Glutamatergic neuron (in vitro differentiated cells): ENCODE results near the gene MORC2. TPM values are rescaled to one million over a fixed set of nuclear protein-coding genes. Genes with fewer than 3 reads are reported as not detected.

Experiments
- DNase-seq: peaks from one replicate; pipeline ENCODE4 v3.0.0; 2022
- H3K27ac Mint-ChIP-seq: one replicate; pipeline ENCODE4 v1.8.0; 2020; ENCODE audit warnings: mild to moderate bottlenecking, mixed read lengths, inconsistent platforms; ENCODE audit not compliant: unreplicated experiment
- H3K27me3 Mint-ChIP-seq: one replicate; pipeline ENCODE4 v1.8.0; 2020; ENCODE audit warnings: mild to moderate bottlenecking, moderate library complexity, mixed read lengths, inconsistent platforms; ENCODE audit not compliant: unreplicated experiment
- H3K36me3 Mint-ChIP-seq: one replicate; pipeline ENCODE4 v1.8.0; 2020; ENCODE audit warnings: mild to moderate bottlenecking, mixed read lengths, inconsistent platforms; ENCODE audit not compliant: unreplicated experiment
- H3K4me1 Mint-ChIP-seq: one replicate; pipeline ENCODE4 v1.8.0; 2020; ENCODE audit warnings: mild to moderate bottlenecking, low read depth, mixed read lengths, inconsistent platforms; ENCODE audit not compliant: unreplicated experiment
- H3K4me3 Mint-ChIP-seq: one replicate; pipeline ENCODE4 v1.8.0; 2020; ENCODE audit warnings: mild to moderate bottlenecking, mixed read lengths, inconsistent platforms; ENCODE audit not compliant: unreplicated experiment
- H3K9me3 Mint-ChIP-seq: one replicate; pipeline ENCODE4 v1.8.0; 2020; ENCODE audit warnings: mild to moderate bottlenecking, moderate library complexity, mixed read lengths, inconsistent platforms; ENCODE audit not compliant: unreplicated experiment
- CTCF ChIP-seq: fragments of 200-600 bp; sonication (generic); IDR thresholded peaks from one replicate; pipeline ENCODE4 v1.5.0; 2021; ENCODE audit not compliant: partially characterized antibody, unreplicated experiment
- total RNA-seq: library from RNA; stranded (reverse); fragmentation: NEBNext Ultra II Directional; extraction: Animal tissue kit (Norgen Biotek cat#: 25700); gene quantifications from one replicate; pipeline ENCODE4 v1.2.1, GENCODE V29; 2021; ENCODE audit not compliant: unreplicated experiment

The MORC2 gene
- total RNA-seq, 1 donor from 2014 or later, result 72.8 TPM

- TF ChIP-seq CTCF, result no peak
- no peaks in the 10 kb centered on the region for H3K4me1 Mint-ChIP-seq
- peaks cover 17% of the 10 kb centered on the region for H3K36me3 Mint-ChIP-seq
- H3K27me3 Mint-ChIP-seq, result peaks cover 7% of the 10 kb centered on the region
- H3K4me3 Mint-ChIP-seq, result no peak overlapping the region
- H3K27ac Mint-ChIP-seq, result no peak overlapping the region
- DNase-seq, result no peak
- H3K9me3 Mint-ChIP-seq, result peaks cover 2% of the 10 kb centered on the region
Observed at GRCh38 chr22:30985561-30986208, 17.1 kb upstream of the MORC2 start.

- Mint-ChIP-seq H3K4me1 (no peaks in the 10 kb centered on the region), H3K27ac (no peak overlapping the region), H3K9me3 (peaks cover 5% of the 10 kb centered on the region), H3K4me3 (no peak overlapping the region), H3K36me3 (peaks cover 24% of the 10 kb centered on the region), H3K27me3 (peaks cover 7% of the 10 kb centered on the region)
- no peak for DNase-seq
- TF ChIP-seq CTCF, result no peak
Observed at GRCh38 chr22:30984317-30984716, 15.7 kb upstream of the MORC2 start.

GRCh38 chr22:30982512-30982911 is 13.9 kb upstream of the MORC2 start:
- Mint-ChIP-seq H3K9me3 (peaks cover 6% of the 10 kb centered on the region), H3K4me1 (no peaks in the 10 kb centered on the region), H3K4me3 (no peak overlapping the region), H3K27me3 (peaks cover 3% of the 10 kb centered on the region), H3K27ac (no peak overlapping the region), H3K36me3 (peaks cover 37% of the 10 kb centered on the region)
- TF ChIP-seq CTCF, result no peak
- no peak for DNase-seq

- Mint-ChIP-seq H3K4me3 (no peak overlapping the region), H3K27ac (no peak overlapping the region), H3K27me3 (peaks cover 3% of the 10 kb centered on the region), H3K36me3 (peaks cover 62% of the 10 kb centered on the region), H3K9me3 (peaks cover 9% of the 10 kb centered on the region), H3K4me1 (no peaks in the 10 kb centered on the region)
- TF ChIP-seq CTCF, result no peak
- DNase-seq, result no peak
Observed at GRCh38 chr22:30979932-30980331, 11.4 kb upstream of the MORC2 start.

- no peak for DNase-seq
- no peak for TF ChIP-seq CTCF
- no peaks in the 10 kb centered on the region for H3K4me1 Mint-ChIP-seq
- H3K27me3 Mint-ChIP-seq, result peaks cover 3% of the 10 kb centered on the region
- no peak overlapping the region for H3K4me3 Mint-ChIP-seq
- peaks cover 9% of the 10 kb centered on the region for H3K9me3 Mint-ChIP-seq
- no peak overlapping the region for H3K27ac Mint-ChIP-seq
- H3K36me3 Mint-ChIP-seq, result peaks cover 67% of the 10 kb centered on the region
Observed at GRCh38 chr22:30978304-30978962, 9.9 kb upstream of the MORC2 start.
